PC-3 (cell line): ENCODE measurements around the gene C1orf141. TPM values are rescaled to one million over a fixed set of nuclear protein-coding genes. Genes with fewer than 3 reads are reported as not detected.

ENCODE experiments used
- ATAC-seq: fragments of 200-7000 bp; cut with Tn5 transposase; 2 replicates; pipeline ENCODE4 v1.9.1; 2020; ENCODE audit warnings: mild to moderate bottlenecking, moderate library complexity
- BruUV-seq: library from RNA; stranded (reverse); fragments of 400-500 nt; replicated peaks from 2 replicates; lab custom pipeline; 2021; lab: Mats Ljungman, UMichigan
- CTCF ChIA-PET: fragments of 300-600 bp; sonication (Branson Sonifier 250); formaldehyde crosslinking; loops from one replicate; lab custom pipeline; 2022; ENCODE audit warnings: antibody characterized with exemption; lab: Charles Lee
- POLR2A ChIA-PET: fragments of 300-600 bp; sonication (Branson Sonifier 250); formaldehyde crosslinking; loops from one replicate; lab custom pipeline; 2022; ENCODE audit warnings: antibody characterized with exemption; ENCODE audit not compliant: unreplicated experiment; lab: Charles Lee
- DNase-seq: peaks from one replicate; pipeline ENCODE4 v3.0.0-alpha.2; 2015
- H2AFZ ChIP-seq: fragments of 300-600 bp; sonication (generic); 2 replicates; pipeline ENCODE4 v1.6.0; 2016; ENCODE audit warnings: antibody characterized with exemption, low read length
- H3F3A ChIP-seq: fragments of 300-600 bp; sonication (generic); one replicate; pipeline ENCODE4 v1.6.0; 2017; ENCODE audit warnings: antibody characterized with exemption, low read length, control low read depth, mild to moderate bottlenecking; ENCODE audit not compliant: unreplicated experiment
- H3K27ac ChIP-seq: fragments of 300-600 bp; sonication (generic); 2 replicates; pipeline ENCODE4 v1.5.1; 2016; ENCODE audit warnings: mild to moderate bottlenecking, low read length
- H3K27me3 ChIP-seq: fragments of 300-600 bp; sonication (generic); 2 replicates; pipeline ENCODE4 v1.6.1; 2016; ENCODE audit warnings: low read length, mixed read lengths
- H3K36me3 ChIP-seq: fragments of 300-600 bp; sonication (generic); 2 replicates; pipeline ENCODE4 v1.6.1; 2016; ENCODE audit warnings: low read depth, mixed run types, low read length, mixed read lengths
- H3K4me1 ChIP-seq: fragments of 300-600 bp; sonication (generic); 2 replicates; pipeline ENCODE4 v1.5.1; 2016; ENCODE audit warnings: low read length; ENCODE audit not compliant: insufficient read depth
- H3K4me2 ChIP-seq: fragments of 300-600 bp; sonication (generic); 2 replicates; pipeline ENCODE4 v1.6.0; 2016; ENCODE audit warnings: low read length
- H3K4me3 ChIP-seq: fragments of 300-600 bp; sonication (generic); 2 replicates; pipeline ENCODE4 v1.5.1; 2016; ENCODE audit warnings: mild to moderate bottlenecking, low read length, mixed read lengths
- H3K79me2 ChIP-seq: fragments of 300-600 bp; sonication (generic); 2 replicates; pipeline ENCODE4 v1.6.1; 2017; ENCODE audit warnings: low read length, mixed read lengths
- H3K9ac ChIP-seq: fragments of 300-600 bp; sonication (generic); 2 replicates; pipeline ENCODE4 v1.6.0; 2016; ENCODE audit warnings: mild to moderate bottlenecking, low read length
- H3K9me2 ChIP-seq: fragments of 300-600 bp; sonication (generic); replicated peaks from 2 replicates; pipeline ENCODE4 v1.6.1; 2016; ENCODE audit warnings: mixed run types, low read length, mixed read lengths
- H3K9me3 ChIP-seq: fragments of 300-600 bp; sonication (generic); 2 replicates; pipeline ENCODE4 v1.6.1; 2016; ENCODE audit warnings: low read length, mixed read lengths
- H4K20me1 ChIP-seq: fragments of 300-600 bp; sonication (generic); 2 replicates; pipeline ENCODE4 v1.6.1; 2016; ENCODE audit warnings: low read length, mixed read lengths
- EZH2 ChIP-seq: fragments of 300-600 bp; sonication (generic); IDR thresholded peaks from one replicate; pipeline ENCODE4 v1.6.1; 2017; ENCODE audit warnings: antibody characterized with exemption, mild to moderate bottlenecking, low read length; ENCODE audit not compliant: unreplicated experiment
- EZH2phosphoT487 ChIP-seq: fragments of 300-600 bp; sonication (generic); IDR thresholded peaks from 2 replicates; pipeline ENCODE4 v1.6.1; 2018; ENCODE audit warnings: mild to moderate bottlenecking, antibody characterized with exemption, low read length, borderline replicate concordance
- intact Hi-C: fragments of 100-400 bp; cut with micrococcal nuclease; formaldehyde crosslinking; loops from 2 replicates; pipeline ENCODE4 v1.9.0; 2023
- total RNA-seq: library from RNA; depleted of rRNA; stranded (reverse); fragments of >200 nt; gene quantifications from 2 replicates; pipeline ENCODE4 v1.2.3, GENCODE V29; 2014
- TF ChIP-seq, protein P1 (sequence below): fragments of 300-600 bp; sonication (generic); conservative IDR thresholded peaks from 2 replicates; pipeline ENCODE4 v1.5.1; 2017; ENCODE audit warnings: antibody characterized with exemption, low read depth, mild to moderate bottlenecking, low read length

Gene C1orf141
- total RNA-seq, 1 experiment from 2014 or later = not detected

DNA sequence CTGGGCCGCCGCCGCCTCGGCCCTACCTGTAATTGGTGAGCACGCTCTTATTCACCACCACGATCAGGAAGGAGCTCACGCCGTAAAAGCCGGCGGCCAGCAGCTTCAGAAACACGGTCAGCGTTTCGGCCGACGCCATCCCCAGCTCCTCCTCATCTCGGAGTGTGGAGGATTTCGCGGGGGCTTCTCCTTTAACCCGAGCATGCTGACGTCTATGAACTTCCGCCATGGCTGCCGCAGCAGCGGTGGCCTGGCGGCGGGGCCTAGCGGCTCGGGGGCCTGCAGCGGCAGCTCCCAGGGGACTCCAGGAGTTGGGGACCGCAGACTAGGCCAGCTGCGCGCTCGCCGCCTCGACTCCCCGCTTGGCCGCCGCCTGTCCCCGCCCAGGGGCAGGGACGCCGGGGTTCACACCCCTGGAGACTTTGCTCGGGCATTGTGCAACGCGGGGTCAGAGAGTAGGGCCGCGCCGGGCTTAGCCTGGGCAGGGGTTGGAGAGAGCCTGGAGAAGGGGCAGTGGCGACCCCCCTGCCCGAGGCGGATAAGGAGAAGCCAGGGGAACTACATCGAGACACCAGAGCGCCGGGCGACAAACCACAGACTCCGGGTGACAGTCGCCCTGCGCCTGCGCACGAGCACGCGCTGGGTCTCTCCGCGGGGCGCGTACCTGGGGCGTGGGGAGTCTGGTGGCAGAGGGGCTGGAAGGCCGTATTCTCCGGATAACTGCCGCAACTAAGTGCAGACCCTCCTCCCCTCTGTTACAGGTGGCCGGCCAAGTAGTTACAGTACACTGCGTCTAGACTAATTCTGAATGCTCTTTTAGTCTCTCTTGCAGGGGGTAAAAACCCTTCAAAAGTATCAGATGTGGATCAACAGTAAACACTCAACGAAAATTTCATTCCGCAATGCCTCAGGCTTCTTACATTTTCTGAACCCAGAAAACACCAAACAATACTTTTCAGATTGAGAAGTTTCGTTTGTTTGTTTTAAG, 80.7 kb downstream of the C1orf141 start, which contains the start of gene SLC35D1:
Gene SLC35D1 (minus strand): TSS at position 364 of the 988 bp plus-strand sequence. CDS start 135 bp downstream, at position 229.
- Histone ChIP-seq H3K79me2 (peaks cover 26% of the 10 kb centered on the region), H3F3A (no peaks in the 10 kb centered on the region), H3K9me3 (no peaks in the 10 kb centered on the region), H3K27ac (peak within 1 kb of the TSS; percentile 68), H3K27me3 (no peaks in the 10 kb centered on the region), H4K20me1 (no peaks in the 10 kb centered on the region), H3K36me3 (0 out of 2 replicates have a peak, but pooled peaks cover 2% of the 10 kb centered on the region), H3K9me2 (no peaks in the 10 kb centered on the region), H3K4me3 (peak within 1 kb of the TSS; percentile 92), H3K9ac (peak within 1 kb of the TSS; percentile 88), H3K4me2 (peak within 1 kb of the TSS; percentile 83), H2AFZ (peak within 1 kb of the TSS; percentile 98), H3K4me1 (peaks cover 23% of the 10 kb centered on the region)
- peak; percentile 64 for ATAC-seq
- intact Hi-C loops = loop anchor here (2.0 to 5.0 kb wide), 4 partner anchors 57 to 377 kb away; partner anchors contain the start of gene SERBP1
- POLR2A ChIA-PET = no interaction called here
- DNase-seq = peak; percentile 54
- CTCF ChIA-PET = no interaction called here
- TF ChIP-seq, protein P1, sequence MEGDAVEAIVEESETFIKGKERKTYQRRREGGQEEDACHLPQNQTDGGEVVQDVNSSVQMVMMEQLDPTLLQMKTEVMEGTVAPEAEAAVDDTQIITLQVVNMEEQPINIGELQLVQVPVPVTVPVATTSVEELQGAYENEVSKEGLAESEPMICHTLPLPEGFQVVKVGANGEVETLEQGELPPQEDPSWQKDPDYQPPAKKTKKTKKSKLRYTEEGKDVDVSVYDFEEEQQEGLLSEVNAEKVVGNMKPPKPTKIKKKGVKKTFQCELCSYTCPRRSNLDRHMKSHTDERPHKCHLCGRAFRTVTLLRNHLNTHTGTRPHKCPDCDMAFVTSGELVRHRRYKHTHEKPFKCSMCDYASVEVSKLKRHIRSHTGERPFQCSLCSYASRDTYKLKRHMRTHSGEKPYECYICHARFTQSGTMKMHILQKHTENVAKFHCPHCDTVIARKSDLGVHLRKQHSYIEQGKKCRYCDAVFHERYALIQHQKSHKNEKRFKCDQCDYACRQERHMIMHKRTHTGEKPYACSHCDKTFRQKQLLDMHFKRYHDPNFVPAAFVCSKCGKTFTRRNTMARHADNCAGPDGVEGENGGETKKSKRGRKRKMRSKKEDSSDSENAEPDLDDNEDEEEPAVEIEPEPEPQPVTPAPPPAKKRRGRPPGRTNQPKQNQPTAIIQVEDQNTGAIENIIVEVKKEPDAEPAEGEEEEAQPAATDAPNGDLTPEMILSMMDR = no peak
- TF ChIP-seq EZH2phosphoT487 (no peak), EZH2 (no peak)
- TSS peak; percentile 60 for BruUV-seq

GRCh38 chr1:67053535-67053784, 81.3 kb downstream of the C1orf141 start:
- Histone ChIP-seq H3F3A (no peaks in the 10 kb centered on the region), H3K27ac (peak overlapping the region; percentile 68), H3K4me2 (peak overlapping the region; percentile 83), H3K4me3 (peak overlapping the region; percentile 92), H3K36me3 (0 out of 2 replicates have a peak, but pooled peaks cover 2% of the 10 kb centered on the region), H4K20me1 (no peaks in the 10 kb centered on the region), H2AFZ (peak overlapping the region; percentile 98), H3K4me1 (peaks cover 17% of the 10 kb centered on the region), H3K9me3 (no peaks in the 10 kb centered on the region), H3K9me2 (no peaks in the 10 kb centered on the region), H3K79me2 (peaks cover 26% of the 10 kb centered on the region), H3K9ac (peak overlapping the region; percentile 88), H3K27me3 (no peaks in the 10 kb centered on the region)
- TF ChIP-seq, protein P1 = no peak
- no peak for TF ChIP-seq EZH2phosphoT487
- no peak for TF ChIP-seq EZH2
- ATAC-seq = peak; percentile 68
- CTCF ChIA-PET = interaction anchor here (0.6 kb wide), 1 partner anchor 96 kb away, joined by 3 read pairs; no protein-coding TSS in a partner anchor
- BruUV-seq = no TSS peak
- POLR2A ChIA-PET = no interaction called here
- peak; percentile 67 for DNase-seq
- intact Hi-C loops = loop anchor here (5.0 kb wide), 3 partner anchors 56 to 121 kb away; no protein-coding TSS in a partner anchor
